ENCODE results near the gene PDK4.
A peak's percentile ranks its signal among the peaks of the same experiment; 100 is the strongest.
"Not testable (repeated sequence)": the region's sequence is repeated elsewhere in the genome, so short reads cannot be mapped to it uniquely, and the experiment has no call there.

Gene PDK4

GRCh38 chr7:95583834-95584621 is 12.3 kb downstream of the PDK4 start:
- intact Hi-C loops (cut with DNase I): no loop called here
- no peak for DNase-seq

- intact Hi-C loops (cut with DNase I): no loop called here
- no peak for DNase-seq
Measured at GRCh38 chr7:95582578-95583293, 13.6 kb downstream of the PDK4 start.

- intact Hi-C loops (cut with DNase I): no loop called here
- no peak for DNase-seq
Measured at GRCh38 chr7:95581467-95581866, 14.8 kb downstream of the PDK4 start.

- DNase-seq: no peak
- intact Hi-C loops (cut with DNase I): no loop called here
Measured at GRCh38 chr7:95579318-95579717, 17.0 kb downstream of the PDK4 start.

GRCh38 chr7:95578299-95578855 is 17.9 kb downstream of the PDK4 start:
- DNase-seq: no peak
- intact Hi-C loops (cut with DNase I): no loop called here

GRCh38 chr7:95577137-95577536 is 19.2 kb downstream of the PDK4 start:
- DNase-seq: no peak
- intact Hi-C loops (cut with DNase I): no loop called here

GRCh38 chr7:95569720-95570119 is 26.6 kb downstream of the PDK4 start:
- intact Hi-C loops (cut with DNase I): no loop called here
- no peak for DNase-seq

GRCh38 chr7:95560674-95561073 is 35.6 kb downstream of the PDK4 start:
- intact Hi-C loops (cut with DNase I): no loop called here

GRCh38 chr7:95558864-95559263 is 37.5 kb downstream of the PDK4 start:
- intact Hi-C loops (cut with DNase I): no loop called here
- no peak for DNase-seq

More at GRCh38 chr7:95560674-95561073, 35.6 kb downstream of the PDK4 start:
- no peak for DNase-seq

- no peak for DNase-seq
- intact Hi-C loops (cut with DNase I): no loop called here
Measured at GRCh38 chr7:95556777-95557176, 39.5 kb downstream of the PDK4 start.

GRCh38 chr7:95553939-95554338 is 42.4 kb downstream of the PDK4 start:
- intact Hi-C loops (cut with DNase I): no loop called here
- DNase-seq: no peak

GRCh38 chr7:95552010-95552926 is 44.0 kb downstream of the PDK4 start:
- intact Hi-C loops (cut with DNase I); DNase-seq: not testable (repeated sequence)

GRCh38 chr7:95550546-95550945 is 45.8 kb downstream of the PDK4 start:
- intact Hi-C loops (cut with DNase I): no loop called here
- DNase-seq: no peak

GRCh38 chr7:95549818-95550529 is 46.3 kb downstream of the PDK4 start:
- DNase-seq: peak; percentile 50 to 95 (median 86)
- intact Hi-C loops (cut with DNase I): loop anchor here (5.0 kb wide), 1 partner anchor 47 kb away; the partner anchor contains the start of gene PDK4

GRCh38 chr7:95547361-95548348 is 48.7 kb downstream of the PDK4 start:
- no peak for DNase-seq
- intact Hi-C loops (cut with DNase I): loop anchor here (5.0 kb wide), 1 partner anchor 50 kb away; the partner anchor contains the start of gene PDK4

GRCh38 chr7:95546647-95547046 is 49.7 kb downstream of the PDK4 start:
- intact Hi-C loops (cut with DNase I): loop anchor here (5.0 kb wide), 1 partner anchor 51 kb away; the partner anchor contains the start of gene PDK4
- no peak for DNase-seq

GRCh38 chr7:95545673-95546072 is 50.6 kb downstream of the PDK4 start:
- intact Hi-C loops (cut with DNase I): loop anchor here (5.0 kb wide), 1 partner anchor 52 kb away; the partner anchor contains the start of gene PDK4
- no peak for DNase-seq

Measured in head of caudate nucleus (tissue), 42 donors.